ENCODE measurements around the gene PRAMEF12. TPM values are rescaled to one million over a fixed set of nuclear protein-coding genes. Genes with fewer than 3 reads are reported as not detected.
"Not testable (repeated sequence)": the region's sequence is repeated elsewhere in the genome, so short reads cannot be mapped to it uniquely, and the experiment has no call there.

PRAMEF12 gene
- polyA plus RNA-seq, 1 donor from 2014 or later, result not detected

GRCh38 chr1:12791097-12791496 lies 17.6 kb downstream of the PRAMEF12 start, which contains the start of gene PRAMEF1:
Gene PRAMEF1, plus strand, starts transcription at chr1:12791397. Its CDS starts 1,831 bp downstream, at chr1:12793228.
- not testable (repeated sequence) for H3K9me2 ChIP-seq (ENCODE audit: insufficient read depth, low read length); H3K36me3 ChIP-seq (ENCODE audit: insufficient read depth, low read length); H3K79me2 ChIP-seq (replicated peaks; ENCODE audit: insufficient read depth, low read length); H2AFZ ChIP-seq (ENCODE audit: low read depth, low read length); H3K4me2 ChIP-seq (ENCODE audit: low read length); H3K27ac ChIP-seq (ENCODE audit: low read length); H3K27me3 ChIP-seq (ENCODE audit: insufficient read depth, low read depth, low read length); H3K4me3 ChIP-seq (ENCODE audit: low read length); H3K9me3 ChIP-seq (ENCODE audit: low read length); H3K9ac ChIP-seq (ENCODE audit: low read length); H4K20me1 ChIP-seq (ENCODE audit: insufficient read depth); H3F3A ChIP-seq (ENCODE audit: insufficient read depth, low read length, poor library complexity, severe bottlenecking)

DNA sequence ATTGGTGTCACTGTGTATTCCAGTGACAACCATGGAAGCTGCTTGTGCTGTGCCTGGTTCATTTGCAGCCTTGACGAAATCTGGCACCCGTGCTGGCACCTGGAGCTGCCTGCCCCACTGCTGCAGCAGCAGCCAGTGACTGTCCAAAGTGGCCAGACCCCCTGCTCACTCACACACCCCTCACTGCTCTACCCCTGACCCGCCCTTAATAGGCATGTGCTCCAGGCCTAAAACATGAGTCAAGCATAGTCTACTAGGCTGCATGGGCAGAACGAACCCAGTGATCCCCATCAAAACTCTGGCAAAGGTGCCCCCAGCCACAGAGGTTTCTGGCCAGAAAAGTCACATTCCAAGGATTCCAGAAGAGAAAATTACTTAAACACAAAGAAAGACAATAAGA lies 25.4 kb downstream of the PRAMEF12 start:
- Histone ChIP-seq H2AFZ (ENCODE audit: low read depth, low read length) (no peak overlapping the region), H4K20me1 (ENCODE audit: insufficient read depth) (no peaks in the 10 kb centered on the region), H3K9ac (ENCODE audit: low read length) (no peak overlapping the region), H3K36me3 (ENCODE audit: insufficient read depth, low read length) (no peaks in the 10 kb centered on the region), H3F3A (ENCODE audit: insufficient read depth, low read length, poor library complexity, severe bottlenecking) (no peaks in the 10 kb centered on the region), H3K79me2 (replicated peaks; ENCODE audit: insufficient read depth, low read length) (no peaks in the 10 kb centered on the region), H3K4me2 (ENCODE audit: low read length) (no peak overlapping the region), H3K27me3 (ENCODE audit: insufficient read depth, low read depth, low read length) (no peaks in the 10 kb centered on the region), H3K27ac (ENCODE audit: low read length) (no peak overlapping the region), H3K9me3 (ENCODE audit: low read length) (no peaks in the 10 kb centered on the region), H3K4me3 (ENCODE audit: low read length) (no peak overlapping the region), H3K9me2 (ENCODE audit: insufficient read depth, low read length) (no peaks in the 10 kb centered on the region)
- no peak for TF ChIP-seq TAF1 (IDR thresholded peaks at IDR 0.05; ENCODE audit: low read depth)
- TF ChIP-seq SMC3 (conservative IDR thresholded peaks at IDR 0.05; ENCODE audit: poor library complexity), result no peak
- no peak for TF ChIP-seq RAD21 (conservative IDR thresholded peaks at IDR 0.05)
- TF ChIP-seq MXI1 (conservative IDR thresholded peaks at IDR 0.05; ENCODE audit: poor library complexity, severe bottlenecking), result no peak
- TF ChIP-seq, protein P1, sequence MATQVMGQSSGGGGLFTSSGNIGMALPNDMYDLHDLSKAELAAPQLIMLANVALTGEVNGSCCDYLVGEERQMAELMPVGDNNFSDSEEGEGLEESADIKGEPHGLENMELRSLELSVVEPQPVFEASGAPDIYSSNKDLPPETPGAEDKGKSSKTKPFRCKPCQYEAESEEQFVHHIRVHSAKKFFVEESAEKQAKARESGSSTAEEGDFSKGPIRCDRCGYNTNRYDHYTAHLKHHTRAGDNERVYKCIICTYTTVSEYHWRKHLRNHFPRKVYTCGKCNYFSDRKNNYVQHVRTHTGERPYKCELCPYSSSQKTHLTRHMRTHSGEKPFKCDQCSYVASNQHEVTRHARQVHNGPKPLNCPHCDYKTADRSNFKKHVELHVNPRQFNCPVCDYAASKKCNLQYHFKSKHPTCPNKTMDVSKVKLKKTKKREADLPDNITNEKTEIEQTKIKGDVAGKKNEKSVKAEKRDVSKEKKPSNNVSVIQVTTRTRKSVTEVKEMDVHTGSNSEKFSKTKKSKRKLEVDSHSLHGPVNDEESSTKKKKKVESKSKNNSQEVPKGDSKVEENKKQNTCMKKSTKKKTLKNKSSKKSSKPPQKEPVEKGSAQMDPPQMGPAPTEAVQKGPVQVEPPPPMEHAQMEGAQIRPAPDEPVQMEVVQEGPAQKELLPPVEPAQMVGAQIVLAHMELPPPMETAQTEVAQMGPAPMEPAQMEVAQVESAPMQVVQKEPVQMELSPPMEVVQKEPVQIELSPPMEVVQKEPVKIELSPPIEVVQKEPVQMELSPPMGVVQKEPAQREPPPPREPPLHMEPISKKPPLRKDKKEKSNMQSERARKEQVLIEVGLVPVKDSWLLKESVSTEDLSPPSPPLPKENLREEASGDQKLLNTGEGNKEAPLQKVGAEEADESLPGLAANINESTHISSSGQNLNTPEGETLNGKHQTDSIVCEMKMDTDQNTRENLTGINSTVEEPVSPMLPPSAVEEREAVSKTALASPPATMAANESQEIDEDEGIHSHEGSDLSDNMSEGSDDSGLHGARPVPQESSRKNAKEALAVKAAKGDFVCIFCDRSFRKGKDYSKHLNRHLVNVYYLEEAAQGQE (IDR thresholded peaks at IDR 0.05; ENCODE audit: borderline replicate concordance), result no peak
- no peak for TF ChIP-seq EZH2 (IDR thresholded peaks at IDR 0.05; ENCODE audit: borderline replicate concordance, insufficient read depth, low read length, poor library complexity, severe bottlenecking)
- TF ChIP-seq EP300 (conservative IDR thresholded peaks at IDR 0.05; ENCODE audit: poor library complexity, severe bottlenecking), result no peak
- no peak for TF ChIP-seq CTCF (IDR thresholded peaks at IDR 0.05; ENCODE audit: poor library complexity, severe bottlenecking)
- no peak for TF ChIP-seq POLR2AphosphoS5 (IDR thresholded peaks at IDR 0.05)

DNA sequence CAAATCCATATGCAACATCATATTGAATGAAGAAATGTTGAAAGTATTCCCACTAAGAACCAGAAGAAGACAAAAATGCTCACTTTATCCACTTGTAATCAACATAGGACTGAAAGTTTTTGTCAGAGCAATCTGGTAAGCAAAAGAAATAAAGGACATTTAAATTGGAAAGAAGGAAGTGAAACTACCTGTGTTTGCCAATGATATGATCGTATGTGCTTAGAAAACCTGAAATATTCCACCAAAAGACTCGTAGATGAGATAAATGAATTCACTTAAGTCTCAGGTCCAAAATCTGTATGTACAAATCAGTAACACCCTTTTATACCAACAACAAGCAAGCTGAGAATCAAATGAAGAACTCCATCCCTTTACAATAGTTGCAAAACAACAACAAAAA lies 26.2 kb downstream of the PRAMEF12 start:
- H3K9ac ChIP-seq (ENCODE audit: low read length), result no peak overlapping the region
- no peak overlapping the region for H3K4me3 ChIP-seq (ENCODE audit: low read length)
- no peak overlapping the region for H3K4me2 ChIP-seq (ENCODE audit: low read length)
- no peaks in the 10 kb centered on the region for H4K20me1 ChIP-seq (ENCODE audit: insufficient read depth)
- H3F3A ChIP-seq (ENCODE audit: insufficient read depth, low read length, poor library complexity, severe bottlenecking), result no peaks in the 10 kb centered on the region
- no peaks in the 10 kb centered on the region for H3K9me3 ChIP-seq (ENCODE audit: low read length)
- H3K36me3 ChIP-seq (ENCODE audit: insufficient read depth, low read length), result no peaks in the 10 kb centered on the region
- TF ChIP-seq MXI1 (conservative IDR thresholded peaks at IDR 0.05; ENCODE audit: poor library complexity, severe bottlenecking), result no peak
- TF ChIP-seq EP300 (conservative IDR thresholded peaks at IDR 0.05; ENCODE audit: poor library complexity, severe bottlenecking), result no peak
- TF ChIP-seq SMC3 (conservative IDR thresholded peaks at IDR 0.05; ENCODE audit: poor library complexity), result no peak
- TF ChIP-seq CTCF (IDR thresholded peaks at IDR 0.05; ENCODE audit: poor library complexity, severe bottlenecking), result no peak
- TF ChIP-seq POLR2AphosphoS5 (IDR thresholded peaks at IDR 0.05), result no peak
- no peak for TF ChIP-seq RAD21 (conservative IDR thresholded peaks at IDR 0.05)
- TF ChIP-seq, protein P1 (IDR thresholded peaks at IDR 0.05; ENCODE audit: borderline replicate concordance), result no peak
- TF ChIP-seq TAF1 (IDR thresholded peaks at IDR 0.05; ENCODE audit: low read depth), result no peak
- no peak for TF ChIP-seq EZH2 (IDR thresholded peaks at IDR 0.05; ENCODE audit: borderline replicate concordance, insufficient read depth, low read length, poor library complexity, severe bottlenecking)
- no peaks in the 10 kb centered on the region for H3K9me2 ChIP-seq (ENCODE audit: insufficient read depth, low read length)
- H3K79me2 ChIP-seq (replicated peaks; ENCODE audit: insufficient read depth, low read length), result no peaks in the 10 kb centered on the region
- no peaks in the 10 kb centered on the region for H3K27me3 ChIP-seq (ENCODE audit: insufficient read depth, low read depth, low read length)
- no peak overlapping the region for H2AFZ ChIP-seq (ENCODE audit: low read depth, low read length)
- H3K27ac ChIP-seq (ENCODE audit: low read length), result no peak overlapping the region

Data from neural cell (in vitro differentiated cells).